CD4-positive, alpha-beta T cell treated with Interleukin-4 for 4 hours (primary cell): Measurements from ENCODE around the gene TPP1.
A peak's percentile ranks its signal among the peaks of the same experiment; 100 is the strongest.

Source experiments
- DNase-seq: peaks from one replicate; pipeline ENCODE4 v3.0.0-alpha.2; 2020

Gene TPP1

DNA sequence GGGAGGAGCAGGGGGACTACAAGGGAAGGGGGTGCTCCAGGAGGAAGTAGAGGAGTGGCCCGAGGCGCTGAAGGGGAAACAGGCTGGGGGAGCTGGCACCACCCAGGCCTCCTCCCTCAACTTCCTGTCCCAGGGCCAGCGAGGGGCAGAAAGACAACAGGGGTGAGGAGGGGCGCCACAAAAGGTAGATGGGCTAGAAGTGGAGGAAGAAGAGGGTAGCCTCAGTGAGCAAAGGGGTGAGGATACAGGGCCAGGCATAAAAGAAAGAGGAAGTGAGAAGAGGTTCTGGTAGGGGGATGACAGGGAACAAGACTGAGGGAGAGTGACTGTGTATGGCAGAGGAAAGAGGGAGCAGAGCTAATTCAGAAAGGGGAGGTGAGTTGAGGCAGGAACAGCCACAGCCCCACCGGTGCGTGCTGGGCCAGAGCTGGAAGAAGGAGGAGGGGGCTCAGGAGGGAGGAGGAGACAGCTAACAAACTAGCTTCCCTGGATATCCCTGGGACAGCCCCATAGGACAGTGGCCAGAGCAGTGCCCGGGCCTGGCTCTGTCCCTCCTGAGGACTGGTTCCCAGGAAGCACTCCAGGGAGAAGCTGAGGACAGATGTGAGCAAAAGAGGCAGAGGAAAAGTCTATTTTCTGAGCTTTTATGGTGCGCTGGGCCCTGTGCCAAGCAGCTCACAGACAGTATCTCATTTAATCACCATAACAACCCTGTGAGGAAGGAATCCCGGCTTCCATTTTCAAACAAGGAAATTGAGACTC is 27.9 kb upstream of the TPP1 start:
- peak; percentile 18 for DNase-seq

DNA sequence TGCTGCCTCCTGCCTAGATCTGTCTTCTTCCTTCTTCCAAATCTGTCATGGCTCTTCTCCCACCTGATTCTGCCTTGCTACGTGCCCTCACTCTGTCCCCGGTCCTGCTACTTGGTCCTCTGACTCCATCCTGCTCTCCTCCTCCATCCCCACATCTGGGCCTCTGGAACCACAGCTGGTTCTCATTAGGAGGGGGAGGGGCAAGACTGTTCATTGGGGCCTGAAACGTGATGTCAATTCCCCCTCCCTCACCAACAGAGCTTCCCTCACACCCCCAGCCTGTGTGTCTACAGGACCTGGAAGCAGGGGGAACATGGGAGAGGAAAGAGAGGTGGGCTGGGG is 27.3 kb upstream of the TPP1 start:
- DNase-seq: no peak

- DNase-seq: no peak
Observed at GRCh38 chr11:6646071-6646470, 26.8 kb upstream of the TPP1 start.

DNA sequence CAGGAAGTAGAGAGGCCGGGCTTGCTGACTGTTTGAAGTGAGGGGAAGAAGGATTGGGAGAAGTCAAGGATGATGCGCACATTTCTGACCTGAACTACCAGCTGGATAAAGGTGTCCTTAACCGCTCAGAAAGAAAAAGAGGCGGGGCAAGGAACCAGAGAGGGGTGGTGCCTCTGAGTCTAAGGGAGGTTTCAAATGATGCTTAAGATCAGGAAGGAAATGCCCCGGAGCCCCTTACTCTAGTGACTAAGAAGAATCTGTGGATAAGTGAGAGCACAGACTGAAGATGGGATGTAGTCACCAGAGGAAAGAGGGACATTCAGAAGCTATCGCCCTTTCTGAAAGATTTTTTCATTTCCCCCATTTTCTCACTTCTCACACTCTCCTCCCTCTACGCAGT is 23.7 kb upstream of the TPP1 start:
- no peak for DNase-seq

DNA sequence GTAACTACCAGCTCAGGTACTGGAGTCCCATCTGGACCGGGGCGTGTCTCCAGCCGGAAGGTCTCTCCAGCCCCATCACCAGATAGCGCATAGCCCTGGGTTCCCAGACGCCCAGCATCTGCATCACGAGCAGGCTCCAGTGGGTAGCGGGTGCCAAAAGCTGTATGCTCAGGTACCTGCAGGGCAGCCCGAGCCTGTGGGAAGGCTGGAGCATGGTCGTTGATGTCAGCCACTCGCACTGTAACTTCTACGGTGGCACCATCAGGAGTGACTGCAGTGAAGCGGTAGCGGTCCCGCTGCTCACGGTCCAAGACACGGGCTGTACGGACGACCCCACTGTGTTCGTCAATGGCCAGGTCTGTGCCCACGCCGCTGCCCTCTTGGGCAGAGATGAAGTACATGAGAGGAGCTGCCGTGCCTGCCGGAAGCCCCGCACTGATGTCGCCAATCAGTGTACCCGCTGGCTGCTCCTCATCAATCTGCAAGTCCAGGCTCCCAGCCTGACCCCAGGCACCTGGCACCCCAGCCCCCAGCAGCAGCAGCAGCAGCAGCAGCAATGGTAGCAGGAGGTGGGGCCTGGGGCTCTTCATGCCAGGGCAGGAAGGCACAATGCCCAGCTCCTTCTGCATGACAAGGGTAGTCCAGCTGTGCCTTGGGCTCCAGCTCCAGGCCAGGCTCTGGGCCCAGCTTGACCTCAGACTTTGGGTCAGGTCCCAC is 21.9 kb upstream of the TPP1 start:
- DNase-seq: no peak

GRCh38 chr11:6640036-6640984 is 21.1 kb upstream of the TPP1 start:
- DNase-seq: no peak

DNA sequence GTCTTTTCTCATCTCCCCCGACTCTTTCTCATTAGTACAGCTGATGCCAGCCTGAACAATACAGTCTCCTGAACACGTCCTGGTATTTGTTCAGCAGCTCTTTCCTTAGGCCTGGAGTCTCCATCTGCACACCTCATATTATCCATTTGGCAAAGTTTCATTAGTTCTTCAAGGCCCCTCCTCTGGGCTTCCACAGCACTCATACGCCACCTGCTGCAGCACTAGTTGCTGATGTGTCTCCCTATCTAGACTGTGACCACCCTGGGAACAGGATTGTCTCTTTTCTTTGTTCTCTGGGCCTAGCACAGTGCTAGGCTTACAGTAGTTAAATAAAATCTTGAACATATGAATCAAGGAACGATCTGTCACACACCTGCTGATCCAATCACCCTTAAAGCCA is 19.2 kb upstream of the TPP1 start:
- no peak for DNase-seq

DNA sequence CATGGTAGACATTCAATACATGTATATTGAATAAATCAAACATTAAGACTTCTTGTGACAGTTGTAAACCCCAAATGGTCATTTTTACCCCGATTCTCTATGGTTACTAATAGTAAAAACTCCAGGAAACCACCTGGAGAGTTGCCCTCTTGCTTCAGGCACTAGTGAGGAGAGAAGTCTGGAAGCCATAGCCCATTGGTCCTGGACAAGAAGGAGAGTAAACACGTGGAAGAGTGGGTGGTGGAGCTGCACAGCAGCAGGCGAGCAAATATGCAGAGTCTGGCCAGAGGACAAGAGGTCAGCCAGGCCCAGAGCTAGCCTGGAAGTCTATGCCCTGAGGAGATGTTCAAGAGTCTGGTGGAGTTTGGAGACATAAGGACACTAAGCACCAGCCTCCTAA is 18.6 kb upstream of the TPP1 start:
- no peak for DNase-seq

GRCh38 chr11:6636480-6636879 is 17.3 kb upstream of the TPP1 start:
- DNase-seq: no peak

DNA sequence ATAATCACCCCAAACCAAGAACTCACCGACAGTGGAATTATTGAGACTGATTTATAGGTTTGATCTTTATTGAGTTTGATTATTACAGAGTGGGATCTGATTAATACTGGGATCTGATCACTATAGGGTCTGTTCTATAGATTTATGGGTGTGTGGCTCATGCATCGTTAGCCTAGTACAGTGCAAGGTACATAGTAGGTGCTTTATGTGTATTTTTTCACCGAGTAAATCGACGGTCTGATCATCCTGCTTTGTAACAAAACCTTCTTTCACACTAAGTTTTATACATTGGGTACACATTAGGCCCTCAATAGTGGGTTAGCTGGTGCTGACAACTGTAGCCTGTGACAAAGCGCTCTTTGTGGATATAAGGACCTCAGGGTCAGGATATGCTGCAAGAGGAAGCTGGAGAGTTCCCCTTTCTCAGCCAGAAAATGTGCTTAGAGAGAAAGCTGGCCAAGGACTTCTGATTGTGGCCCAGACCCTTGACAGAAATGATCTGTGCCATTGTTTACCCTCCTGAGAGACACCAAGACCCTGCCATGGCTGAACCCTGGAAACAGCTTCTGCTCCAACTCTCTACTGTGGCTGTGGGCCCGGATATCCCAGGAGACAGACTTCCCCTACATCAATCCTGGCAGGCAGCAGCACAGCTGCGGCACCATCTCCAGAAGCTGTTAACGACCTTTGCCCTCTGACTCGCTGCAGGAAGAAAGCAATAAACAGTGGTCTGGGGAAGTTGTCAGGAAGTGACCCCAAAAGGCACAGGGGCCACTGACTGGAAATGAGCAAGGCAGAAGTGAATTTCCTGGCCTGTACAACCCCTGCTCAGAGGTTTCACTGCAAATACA is 16.1 kb upstream of the TPP1 start:
- no peak for DNase-seq

GRCh38 chr11:6634534-6634933 is 15.3 kb upstream of the TPP1 start:
- no peak for DNase-seq

DNA sequence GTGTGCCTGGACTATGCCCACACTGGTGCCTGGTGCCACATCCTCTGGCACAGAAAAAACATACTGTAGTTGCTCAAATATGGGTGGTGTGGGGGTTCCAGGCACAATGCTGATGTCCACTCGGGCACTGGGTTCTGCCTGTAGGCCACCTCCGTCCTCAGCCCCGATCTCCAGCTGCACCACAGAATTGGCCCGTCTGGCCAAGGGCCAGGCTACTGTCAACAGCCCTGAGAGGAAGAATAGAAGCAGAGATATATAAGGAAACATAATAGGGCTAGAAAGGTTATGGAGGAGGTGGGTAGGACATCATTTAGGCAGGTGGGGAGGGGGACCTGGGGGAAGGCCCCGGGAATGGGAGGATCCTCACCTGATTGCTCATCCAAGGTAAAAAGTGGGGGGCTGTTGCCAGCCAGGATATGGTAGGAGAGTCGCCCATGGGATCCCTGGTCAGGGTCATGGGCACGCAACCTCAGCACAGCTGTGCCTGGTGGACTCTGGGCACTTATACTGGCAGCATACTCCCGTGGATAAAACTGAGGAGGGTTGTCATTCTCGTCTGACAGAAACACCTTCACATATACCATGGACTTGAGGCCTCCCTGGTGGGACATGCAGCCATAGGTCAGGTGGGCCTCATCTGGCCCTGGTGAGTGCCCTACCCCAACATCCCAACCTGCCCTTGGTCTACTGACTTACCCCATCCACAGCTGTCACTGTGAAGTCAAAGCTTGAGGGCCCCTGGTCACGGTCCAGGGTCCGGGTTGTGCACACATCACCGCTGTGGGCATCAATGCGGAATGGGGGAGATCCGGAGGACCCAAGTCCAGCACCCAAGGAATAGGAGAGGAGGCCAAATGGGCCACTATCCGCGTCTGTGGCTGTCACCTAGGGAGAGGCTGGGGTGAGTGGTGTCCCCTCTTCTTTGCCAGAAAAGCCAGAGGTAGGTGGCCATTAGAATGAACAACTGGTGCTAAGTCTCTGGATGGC is 14.5 kb upstream of the TPP1 start:
- no peak for DNase-seq

DNA sequence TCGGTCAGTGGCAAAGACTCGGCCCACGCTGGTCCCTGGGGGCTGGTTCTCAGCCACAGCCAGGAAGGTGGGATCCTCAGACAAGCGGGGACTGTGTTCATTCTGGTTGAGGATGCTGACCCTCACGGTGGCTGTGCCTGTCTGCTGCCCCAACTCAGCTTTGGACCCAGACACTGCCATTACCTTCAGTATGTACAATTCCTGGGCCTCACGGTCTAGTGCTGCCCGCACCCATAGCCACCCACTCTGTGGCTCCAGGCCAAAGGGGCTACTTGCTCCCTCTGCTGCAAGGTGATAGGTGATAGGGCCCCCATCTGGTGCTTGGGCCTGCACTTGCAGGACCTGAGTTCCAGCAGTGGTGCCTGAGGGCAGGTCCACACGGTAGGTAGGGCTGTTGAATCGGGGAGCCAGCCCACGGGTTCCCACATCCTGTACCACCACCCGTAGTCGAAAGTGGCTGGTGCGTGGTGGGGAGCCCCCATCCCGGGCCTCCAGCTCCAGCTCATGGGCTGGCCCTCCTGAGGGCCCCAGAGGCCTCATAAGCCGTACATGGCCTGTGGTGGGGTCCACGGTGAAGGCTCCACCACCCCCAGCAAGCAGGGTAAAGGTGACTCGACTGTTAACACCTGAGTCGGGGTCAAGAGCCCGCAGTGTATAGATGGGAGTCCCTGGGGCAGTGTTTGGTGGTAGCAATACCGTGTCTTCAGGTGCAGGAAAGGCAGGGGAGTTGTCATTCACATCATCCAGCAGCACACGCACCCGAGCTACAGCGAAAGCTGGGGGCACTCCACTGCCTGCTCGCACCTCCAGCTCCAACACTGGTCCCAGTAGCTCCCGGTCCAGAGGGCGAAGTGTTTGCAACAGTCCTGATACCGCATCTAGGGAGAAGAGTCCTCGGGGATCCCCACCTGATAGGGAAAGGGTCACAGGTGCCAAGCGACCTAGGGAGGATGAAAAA is 13.2 kb upstream of the TPP1 start:
- DNase-seq: no peak

- no peak for DNase-seq
Observed at GRCh38 chr11:6631361-6631890, 12.2 kb upstream of the TPP1 start.

DNA sequence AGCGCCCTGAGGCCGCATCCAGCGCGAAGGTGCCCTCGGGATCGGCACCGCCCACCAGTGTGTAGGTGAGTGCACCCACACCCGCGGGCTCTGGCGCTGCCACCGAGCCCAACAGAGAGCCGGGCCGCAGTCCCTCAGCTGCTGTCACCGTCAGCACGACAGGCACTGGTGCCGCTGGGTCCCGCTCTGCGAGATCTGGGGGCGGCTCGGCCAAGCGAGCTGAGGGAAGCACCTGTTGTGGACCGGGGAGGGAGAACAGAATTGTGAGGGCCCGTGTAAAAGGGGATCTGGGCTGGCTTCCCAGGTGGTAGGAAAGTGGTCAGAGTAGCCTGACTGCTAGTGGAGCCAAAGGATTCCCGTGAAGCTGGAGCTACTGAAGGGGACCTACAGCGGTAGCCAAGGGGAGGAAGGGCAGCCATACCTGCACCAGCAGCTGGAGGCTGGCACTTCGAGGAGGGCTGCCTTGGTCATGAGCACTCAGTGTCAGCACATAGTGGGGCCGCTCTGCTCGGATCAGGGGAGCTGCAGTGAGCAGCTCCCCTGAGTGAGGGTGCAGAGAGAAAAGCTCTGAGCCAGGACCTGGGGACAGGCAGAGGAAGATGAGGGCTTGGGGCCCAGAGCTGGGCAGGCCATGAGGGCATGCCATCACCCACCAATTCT is 11.5 kb upstream of the TPP1 start:
- DNase-seq: no peak

- no peak for DNase-seq
Observed at GRCh38 chr11:6629892-6630631, 10.8 kb upstream of the TPP1 start.

DNA sequence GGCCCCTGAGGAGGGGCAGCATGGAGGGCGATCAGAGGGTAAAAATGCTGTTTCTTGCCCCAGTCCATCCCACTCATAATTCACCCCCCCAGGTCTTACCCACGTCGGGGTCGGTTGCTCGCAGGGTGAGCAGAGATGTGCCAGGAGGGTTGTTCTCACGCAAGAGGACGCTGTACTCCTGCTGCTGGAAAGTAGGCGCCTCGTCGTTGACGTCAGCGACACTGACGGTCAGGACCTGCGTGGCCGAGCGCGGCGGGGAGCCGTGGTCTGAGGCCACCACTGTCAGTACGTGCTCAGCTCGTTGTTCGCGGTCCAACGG is 10.3 kb upstream of the TPP1 start:
- no peak for DNase-seq

DNA sequence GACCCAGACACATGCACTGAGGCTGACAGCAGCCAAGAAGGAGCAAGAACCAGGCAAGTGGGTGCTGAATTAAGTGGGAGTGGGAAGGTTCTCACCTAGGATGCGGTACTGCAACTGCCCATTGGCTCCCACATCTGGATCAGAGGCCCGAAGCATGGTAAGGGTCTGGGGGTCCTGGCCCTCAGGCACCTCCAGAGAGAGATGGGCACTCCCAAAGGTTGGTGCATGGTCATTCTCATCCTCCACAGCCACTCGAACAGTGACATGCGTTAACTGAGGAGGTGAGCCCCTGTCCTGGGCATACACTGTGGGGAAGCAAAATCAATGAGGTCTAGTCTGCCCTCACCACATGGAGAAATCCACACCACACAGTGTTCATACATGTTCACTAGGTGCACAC is 9.3 kb upstream of the TPP1 start:
- DNase-seq: no peak

- peak; percentile 37 for DNase-seq
Observed at GRCh38 chr11:6627762-6628241, 8.6 kb upstream of the TPP1 start.
